Measurements from ENCODE around the gene ZNF320. TPM values are rescaled to one million over a fixed set of nuclear protein-coding genes. Genes with fewer than 3 reads are reported as not detected.
"Not testable (repeated sequence)": the region's sequence is repeated elsewhere in the genome, so short reads cannot be mapped to it uniquely, and the experiment has no call there.

ZNF320 gene
- total RNA-seq, 1 donor from 2014 or later = 50.0 TPM

DNA sequence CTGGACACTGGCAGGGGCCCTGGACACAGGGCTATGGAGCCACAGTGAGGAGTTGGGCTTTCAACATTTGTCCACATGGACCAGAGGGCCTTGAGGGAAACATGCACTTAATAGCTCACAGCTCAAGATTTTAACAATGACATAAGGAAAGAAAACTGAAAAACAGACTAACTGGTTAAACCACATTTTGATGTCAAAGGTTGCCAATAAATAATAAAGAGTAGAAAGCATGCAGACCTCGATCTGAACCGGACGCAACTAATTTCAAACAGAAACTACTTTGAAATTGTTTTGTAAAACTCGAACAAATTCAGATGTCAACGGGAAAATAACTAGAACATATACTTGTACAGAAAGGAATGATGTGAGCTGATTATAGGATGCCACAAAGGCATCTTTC lies 41.3 kb upstream of the ZNF320 start:
- H3K4me3 Mint-ChIP-seq (ENCODE audit: low read depth) = peak overlapping the region; percentile 54
- TF ChIP-seq, protein P1, sequence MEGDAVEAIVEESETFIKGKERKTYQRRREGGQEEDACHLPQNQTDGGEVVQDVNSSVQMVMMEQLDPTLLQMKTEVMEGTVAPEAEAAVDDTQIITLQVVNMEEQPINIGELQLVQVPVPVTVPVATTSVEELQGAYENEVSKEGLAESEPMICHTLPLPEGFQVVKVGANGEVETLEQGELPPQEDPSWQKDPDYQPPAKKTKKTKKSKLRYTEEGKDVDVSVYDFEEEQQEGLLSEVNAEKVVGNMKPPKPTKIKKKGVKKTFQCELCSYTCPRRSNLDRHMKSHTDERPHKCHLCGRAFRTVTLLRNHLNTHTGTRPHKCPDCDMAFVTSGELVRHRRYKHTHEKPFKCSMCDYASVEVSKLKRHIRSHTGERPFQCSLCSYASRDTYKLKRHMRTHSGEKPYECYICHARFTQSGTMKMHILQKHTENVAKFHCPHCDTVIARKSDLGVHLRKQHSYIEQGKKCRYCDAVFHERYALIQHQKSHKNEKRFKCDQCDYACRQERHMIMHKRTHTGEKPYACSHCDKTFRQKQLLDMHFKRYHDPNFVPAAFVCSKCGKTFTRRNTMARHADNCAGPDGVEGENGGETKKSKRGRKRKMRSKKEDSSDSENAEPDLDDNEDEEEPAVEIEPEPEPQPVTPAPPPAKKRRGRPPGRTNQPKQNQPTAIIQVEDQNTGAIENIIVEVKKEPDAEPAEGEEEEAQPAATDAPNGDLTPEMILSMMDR (IDR thresholded peaks at IDR 0.05; ENCODE audit: unreplicated experiment) = no peak
- no peak for DNase-seq (ENCODE audit: low spot score, unreplicated experiment)
- peaks cover 45% of the 10 kb centered on the region for H3K4me1 Mint-ChIP-seq (ENCODE audit: low read depth)
- H3K36me3 Mint-ChIP-seq (ENCODE audit: insufficient read depth) = peaks cover 21% of the 10 kb centered on the region
- H3K9me3 Mint-ChIP-seq (ENCODE audit: low read depth) = no peaks in the 10 kb centered on the region
- no peaks in the 10 kb centered on the region for H3K27me3 Mint-ChIP-seq
- peak overlapping the region; percentile 87 for H3K27ac Mint-ChIP-seq

- Mint-ChIP-seq H3K36me3 (ENCODE audit: insufficient read depth) (peaks cover 31% of the 10 kb centered on the region), H3K4me3 (ENCODE audit: low read depth) (peak overlapping the region; percentile 43), H3K27me3 (no peaks in the 10 kb centered on the region), H3K9me3 (ENCODE audit: low read depth) (no peaks in the 10 kb centered on the region), H3K4me1 (ENCODE audit: low read depth) (peaks cover 51% of the 10 kb centered on the region), H3K27ac (peak overlapping the region; percentile 97)
- no peak for DNase-seq (ENCODE audit: low spot score, unreplicated experiment)
- TF ChIP-seq, protein P1 (IDR thresholded peaks at IDR 0.05; ENCODE audit: unreplicated experiment) = no peak
Measured at GRCh38 chr19:52936954-52937325, 39.5 kb upstream of the ZNF320 start.

DNA sequence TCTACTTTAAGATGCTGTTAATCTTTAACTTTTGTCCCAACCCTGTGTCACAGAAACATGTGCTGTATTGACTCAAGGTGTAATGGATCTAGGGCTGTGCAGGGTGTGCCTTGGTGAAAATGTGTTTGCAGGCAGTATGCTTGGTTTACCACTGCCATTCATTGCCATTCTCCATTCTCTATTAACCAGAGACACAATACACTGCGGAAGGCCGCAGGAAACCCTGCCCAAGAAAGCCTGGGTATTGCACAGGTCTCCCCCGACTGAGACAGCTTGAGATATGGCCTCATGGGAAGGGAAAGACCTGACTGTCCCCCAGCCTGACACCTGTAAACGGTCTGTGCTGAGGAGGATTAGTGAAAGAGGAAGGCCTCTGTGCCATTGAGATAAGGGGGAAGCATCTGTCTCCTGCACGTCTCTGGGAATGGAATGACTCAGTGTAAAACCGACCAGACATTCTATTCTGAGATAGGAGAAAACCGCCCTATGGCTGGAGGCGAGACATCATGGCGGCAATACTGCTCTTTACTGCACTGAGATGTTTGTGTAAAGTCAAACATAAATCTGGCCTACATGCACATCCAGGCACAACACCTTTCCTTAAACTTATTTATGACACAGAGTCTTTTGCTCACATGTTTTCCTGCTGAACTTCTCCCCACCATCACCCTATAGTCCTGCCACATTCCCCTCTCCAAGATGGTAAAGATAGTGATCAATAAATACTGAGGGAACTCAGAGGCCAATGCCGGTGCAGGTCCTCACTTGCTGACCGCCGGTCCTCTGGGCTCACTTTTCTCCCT lies 38.9 kb upstream of the ZNF320 start:
- TF ChIP-seq, protein P1 (IDR thresholded peaks at IDR 0.05; ENCODE audit: unreplicated experiment) = no peak
- H3K36me3 Mint-ChIP-seq (ENCODE audit: insufficient read depth) = peaks cover 31% of the 10 kb centered on the region
- DNase-seq (ENCODE audit: low spot score, unreplicated experiment) = no peak
- peak overlapping the region; percentile 43 for H3K4me3 Mint-ChIP-seq (ENCODE audit: low read depth)
- H3K27ac Mint-ChIP-seq = peak overlapping the region; percentile 97
- H3K9me3 Mint-ChIP-seq (ENCODE audit: low read depth) = no peaks in the 10 kb centered on the region
- H3K27me3 Mint-ChIP-seq = no peaks in the 10 kb centered on the region
- H3K4me1 Mint-ChIP-seq (ENCODE audit: low read depth) = peaks cover 45% of the 10 kb centered on the region

- DNase-seq (ENCODE audit: low spot score, unreplicated experiment) = no peak
- Mint-ChIP-seq H3K4me3 (ENCODE audit: low read depth) (no peak overlapping the region), H3K9me3 (ENCODE audit: low read depth) (no peaks in the 10 kb centered on the region), H3K27me3 (no peaks in the 10 kb centered on the region), H3K4me1 (ENCODE audit: low read depth) (peaks cover 42% of the 10 kb centered on the region), H3K27ac (peak overlapping the region; percentile 97), H3K36me3 (ENCODE audit: insufficient read depth) (peaks cover 31% of the 10 kb centered on the region)
- TF ChIP-seq, protein P1 (IDR thresholded peaks at IDR 0.05; ENCODE audit: unreplicated experiment) = no peak
Measured at GRCh38 chr19:52935434-52935833, 38.0 kb upstream of the ZNF320 start.

DNA sequence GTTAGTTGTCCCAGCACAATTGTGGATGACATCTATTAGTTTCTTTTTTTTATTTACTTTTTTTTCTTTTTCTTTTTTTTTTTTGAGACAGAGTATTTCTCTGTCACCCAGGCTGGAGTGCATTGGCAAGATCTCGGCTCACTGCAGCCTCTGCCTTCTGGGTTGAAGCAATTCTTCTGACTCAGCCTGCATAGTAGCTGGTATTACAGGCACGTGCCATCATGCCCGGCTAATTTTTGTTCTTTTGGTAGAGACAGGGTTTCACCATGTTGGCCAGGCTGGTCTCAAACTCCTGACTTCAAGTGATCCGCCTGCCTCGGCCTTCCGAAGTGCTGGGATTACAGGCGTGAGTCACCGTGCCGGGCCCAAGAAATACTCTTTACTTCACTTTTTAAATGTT lies 27.2 kb upstream of the ZNF320 start:
- H3K27me3 Mint-ChIP-seq; H3K4me3 Mint-ChIP-seq (ENCODE audit: low read depth); DNase-seq (ENCODE audit: low spot score, unreplicated experiment); H3K9me3 Mint-ChIP-seq (ENCODE audit: low read depth): not testable (repeated sequence)
- Mint-ChIP-seq H3K27ac (peak overlapping the region; percentile 71), H3K36me3 (ENCODE audit: insufficient read depth) (peaks cover 29% of the 10 kb centered on the region), H3K4me1 (ENCODE audit: low read depth) (peaks cover 26% of the 10 kb centered on the region)

All from progenitor cell of endocrine pancreas (in vitro differentiated cells).